MCF 10A (cell line): ENCODE data around the gene SNHG17. TPM values are rescaled to one million over a fixed set of nuclear protein-coding genes. Genes with fewer than 3 reads are reported as not detected.
"Not testable (repeated sequence)": the region's sequence is repeated elsewhere in the genome, so short reads cannot be mapped to it uniquely, and the experiment has no call there.

Experiments
- BruUV-seq: library from RNA; stranded (reverse); fragments of 400-500 nt; replicated peaks from 2 replicates; lab custom pipeline; 2021; lab: Mats Ljungman, UMichigan
- CTCF ChIA-PET: fragments of 300-600 bp; sonication (Branson Sonifier 250); formaldehyde crosslinking; extraction: SDS; loops from one replicate; lab custom pipeline; 2021; ENCODE audit warnings: antibody characterized with exemption, inconsistent platforms; lab: Yijun Ruan, JAX
- POLR2A ChIA-PET: fragments of 300-600, 350-650 bp; sonication (Branson Sonifier 250); formaldehyde crosslinking; extraction: SDS; loops from one replicate; lab custom pipeline; 2020; ENCODE audit warnings: antibody characterized with exemption, inconsistent platforms; lab: Yijun Ruan, JAX
- DNase-seq: peaks from one replicate; pipeline ENCODE4 v3.0.0-alpha.2; 2018; ENCODE audit not compliant: unreplicated experiment
- H3K27ac Mint-ChIP-seq: one replicate; pipeline ENCODE4 v1.8.0; 2022; ENCODE audit warnings: mild to moderate bottlenecking, low read depth, mixed read lengths; ENCODE audit not compliant: unreplicated experiment
- H3K27me3 Mint-ChIP-seq: one replicate; pipeline ENCODE4 v1.8.0; 2022; ENCODE audit warnings: mixed read lengths; ENCODE audit not compliant: insufficient read depth, unreplicated experiment
- H3K36me3 Mint-ChIP-seq: one replicate; pipeline ENCODE4 v1.8.0; 2022; ENCODE audit warnings: mild to moderate bottlenecking, moderate library complexity, mixed read lengths; ENCODE audit not compliant: insufficient read depth, unreplicated experiment
- H3K4me1 Mint-ChIP-seq: one replicate; pipeline ENCODE4 v1.8.0; 2022; ENCODE audit warnings: mixed read lengths; ENCODE audit not compliant: insufficient read depth, unreplicated experiment
- H3K4me3 Mint-ChIP-seq: one replicate; pipeline ENCODE4 v1.8.0; 2022; ENCODE audit warnings: mild to moderate bottlenecking, moderate library complexity, mixed read lengths; ENCODE audit not compliant: unreplicated experiment
- H3K9me3 Mint-ChIP-seq: one replicate; pipeline ENCODE4 v1.8.0; 2022; ENCODE audit warnings: mixed read lengths; ENCODE audit not compliant: unreplicated experiment
- intact Hi-C: fragments of 100-400 bp; cut with micrococcal nuclease; formaldehyde crosslinking; loops from 2 replicates; pipeline ENCODE4 v1.14.1; 2022
- total RNA-seq: library from RNA; stranded (reverse); gene quantifications from 2 replicates; pipeline ENCODE4 v1.2.3, GENCODE V29; 2022
- TF ChIP-seq, protein P1 (sequence below): fragments of 200-600 bp; IDR thresholded peaks from one replicate; pipeline ENCODE4 v1.8.0; 2022; ENCODE audit warnings: antibody characterized with exemption, mild to moderate bottlenecking; ENCODE audit not compliant: unreplicated experiment

The SNHG17 gene
- total RNA-seq, 1 experiment from 2014 or later: 133 TPM

DNA sequence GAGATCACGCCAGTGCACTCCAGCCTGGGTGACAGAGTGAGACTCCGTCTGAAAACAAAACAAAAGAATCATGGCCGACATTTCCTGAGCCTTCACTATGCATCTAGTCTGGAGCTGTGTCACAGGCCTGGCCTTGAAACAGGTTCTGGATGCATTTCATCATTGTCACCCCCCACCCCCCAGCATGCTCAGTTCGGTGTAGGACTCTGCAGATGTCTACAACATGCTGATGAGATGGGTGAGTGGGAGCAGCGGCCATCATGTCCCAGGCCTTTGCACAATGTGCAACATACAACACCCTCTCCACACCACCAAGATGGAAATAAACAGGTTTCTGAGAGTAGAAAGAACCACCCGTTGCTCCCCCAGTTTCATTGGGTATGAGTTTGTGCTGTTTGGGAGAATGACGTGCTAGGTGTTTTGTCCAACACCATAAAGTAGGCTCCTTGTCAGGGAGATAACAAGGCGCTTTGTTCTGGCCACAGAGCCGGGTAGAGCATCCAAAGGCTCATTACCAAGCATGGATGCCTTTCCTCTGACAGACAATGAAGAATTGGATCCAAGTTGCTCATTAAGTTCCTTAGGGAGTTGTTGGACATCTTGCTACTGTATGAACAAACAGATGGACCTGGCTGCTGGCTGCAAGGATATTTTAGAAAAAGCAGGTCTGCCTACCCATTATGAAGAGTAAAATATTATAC is 22.1 kb downstream of the SNHG17 start:
- DNase-seq: no peak
- H3K4me1 Mint-ChIP-seq: no peaks in the 10 kb centered on the region
- H3K36me3 Mint-ChIP-seq: peaks cover 42% of the 10 kb centered on the region
- no peaks in the 10 kb centered on the region for H3K9me3 Mint-ChIP-seq
- TF ChIP-seq, protein P1, sequence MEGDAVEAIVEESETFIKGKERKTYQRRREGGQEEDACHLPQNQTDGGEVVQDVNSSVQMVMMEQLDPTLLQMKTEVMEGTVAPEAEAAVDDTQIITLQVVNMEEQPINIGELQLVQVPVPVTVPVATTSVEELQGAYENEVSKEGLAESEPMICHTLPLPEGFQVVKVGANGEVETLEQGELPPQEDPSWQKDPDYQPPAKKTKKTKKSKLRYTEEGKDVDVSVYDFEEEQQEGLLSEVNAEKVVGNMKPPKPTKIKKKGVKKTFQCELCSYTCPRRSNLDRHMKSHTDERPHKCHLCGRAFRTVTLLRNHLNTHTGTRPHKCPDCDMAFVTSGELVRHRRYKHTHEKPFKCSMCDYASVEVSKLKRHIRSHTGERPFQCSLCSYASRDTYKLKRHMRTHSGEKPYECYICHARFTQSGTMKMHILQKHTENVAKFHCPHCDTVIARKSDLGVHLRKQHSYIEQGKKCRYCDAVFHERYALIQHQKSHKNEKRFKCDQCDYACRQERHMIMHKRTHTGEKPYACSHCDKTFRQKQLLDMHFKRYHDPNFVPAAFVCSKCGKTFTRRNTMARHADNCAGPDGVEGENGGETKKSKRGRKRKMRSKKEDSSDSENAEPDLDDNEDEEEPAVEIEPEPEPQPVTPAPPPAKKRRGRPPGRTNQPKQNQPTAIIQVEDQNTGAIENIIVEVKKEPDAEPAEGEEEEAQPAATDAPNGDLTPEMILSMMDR: no peak
- ChIA-PET CTCF (interaction anchor here (0.8 to 1.2 kb wide), 4 partner anchors 16 to 192 kb away, joined by 3 to 4 read pairs (median 4); partner anchors contain the start of gene SNHG17), POLR2A (interaction anchor here (0.6 kb wide), 1 partner anchor 855 kb away, joined by 4 read pairs; no protein-coding TSS in a partner anchor)
- no TSS peak for BruUV-seq
- no peaks in the 10 kb centered on the region for H3K27me3 Mint-ChIP-seq
- intact Hi-C loops: no loop called here
- no peak overlapping the region for H3K4me3 Mint-ChIP-seq
- H3K27ac Mint-ChIP-seq: no peak overlapping the region

DNA sequence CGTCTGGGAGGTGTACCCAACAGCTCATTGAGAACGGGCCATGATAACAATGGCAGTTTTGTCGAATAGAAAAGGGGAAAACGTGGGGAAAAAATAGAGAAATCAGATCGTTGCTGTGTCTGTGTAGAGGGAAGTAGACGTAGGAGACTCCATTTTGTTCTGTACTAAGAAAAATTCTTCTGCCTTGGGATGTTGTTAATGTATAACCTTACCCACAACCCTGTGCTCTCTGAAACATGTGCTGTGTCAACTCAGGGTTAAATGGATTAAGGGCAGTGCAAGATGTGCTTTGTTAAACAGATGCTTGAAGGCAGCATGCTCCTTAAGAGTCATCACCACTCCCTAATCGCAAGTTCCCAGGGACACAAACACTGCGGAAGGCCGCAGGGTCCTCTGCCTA is 27.3 kb downstream of the SNHG17 start:
- CTCF ChIA-PET: interaction anchor here (0.6 to 3.2 kb wide), 29 partner anchors 9 to 596 kb away, joined by 3 to 25 read pairs (median 5); partner anchors contain the start of gene SNHG17
- H3K4me3 Mint-ChIP-seq, H3K9me3 Mint-ChIP-seq, H3K27ac Mint-ChIP-seq, H3K27me3 Mint-ChIP-seq, DNase-seq, H3K4me1 Mint-ChIP-seq, BruUV-seq: not testable (repeated sequence)
- intact Hi-C loops: loop anchor here (1.0 to 5.0 kb wide), 4 partner anchors 69 to 846 kb away; no protein-coding TSS in a partner anchor
- POLR2A ChIA-PET: interaction anchor here (0.9 to 1.1 kb wide), 3 partner anchors 10 to 69 kb away, joined by 3 to 6 read pairs (median 5); partner anchors contain the start of gene SNHG17
- H3K36me3 Mint-ChIP-seq: peaks cover 14% of the 10 kb centered on the region

DNA sequence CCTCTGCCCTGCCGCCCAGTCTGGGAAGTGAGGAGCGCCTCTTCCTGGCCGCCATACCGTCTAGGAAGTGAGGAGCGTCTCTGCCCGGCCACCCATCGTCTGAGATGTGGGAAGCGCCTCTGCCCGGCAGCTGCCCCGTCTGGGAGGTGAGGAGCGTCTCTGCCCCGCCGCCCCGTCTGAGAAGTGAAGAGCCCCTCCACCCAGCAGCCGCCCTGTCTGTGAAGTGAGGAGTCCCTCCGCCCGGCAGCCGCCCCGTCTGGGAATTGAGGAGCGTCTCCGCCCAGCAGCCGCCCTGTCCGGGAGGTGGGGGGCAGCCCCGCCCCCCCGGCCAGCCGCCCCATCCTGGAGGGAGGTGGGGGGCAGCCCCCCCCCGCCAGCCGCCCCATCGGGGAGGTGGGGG is 27.8 kb downstream of the SNHG17 start:
- ChIA-PET CTCF (interaction anchor here (0.6 to 3.2 kb wide), 12 partner anchors 8 to 596 kb away, joined by 3 to 25 read pairs (median 3); partner anchors contain the start of gene SNHG17), POLR2A (no interaction called here)
- intact Hi-C loops: loop anchor here (5.0 kb wide), 1 partner anchor 845 kb away; no protein-coding TSS in a partner anchor
- no TSS peak for BruUV-seq
- DNase-seq: no peak
- Mint-ChIP-seq H3K4me1 (no peaks in the 10 kb centered on the region), H3K9me3 (no peaks in the 10 kb centered on the region), H3K27ac (no peak overlapping the region), H3K4me3 (no peak overlapping the region), H3K27me3 (no peaks in the 10 kb centered on the region), H3K36me3 (peaks cover 9% of the 10 kb centered on the region)
- TF ChIP-seq, protein P1: no peak

DNA sequence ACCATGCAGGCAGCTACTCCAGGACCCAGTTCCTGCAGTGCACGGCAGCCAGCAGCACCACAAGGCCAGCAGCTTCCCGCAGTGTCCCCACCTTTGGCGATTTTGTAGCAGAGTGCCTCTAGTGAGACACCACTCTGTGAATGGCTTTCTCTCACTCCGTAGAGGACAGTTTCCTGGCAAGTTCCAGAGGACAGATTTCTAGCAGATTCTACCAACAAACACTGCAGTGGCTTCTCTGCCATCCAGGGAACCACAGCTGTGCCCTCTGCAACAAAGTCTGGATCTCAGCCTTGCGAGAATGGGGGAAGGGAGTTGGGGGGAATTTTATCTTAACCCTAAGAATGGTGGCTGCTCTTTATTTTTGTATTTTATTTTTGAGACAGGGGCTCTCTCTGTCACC is 28.7 kb downstream of the SNHG17 start:
- intact Hi-C loops: loop anchor here (5.0 kb wide), 1 partner anchor 844 kb away; no protein-coding TSS in a partner anchor
- CTCF ChIA-PET: interaction anchor here (0.7 to 2.7 kb wide), 9 partner anchors 12 to 348 kb away, joined by 3 to 10 read pairs (median 5); no protein-coding TSS in a partner anchor
- no peaks in the 10 kb centered on the region for H3K9me3 Mint-ChIP-seq
- POLR2A ChIA-PET: no interaction called here
- BruUV-seq: no TSS peak
- no peak overlapping the region for H3K27ac Mint-ChIP-seq
- H3K27me3 Mint-ChIP-seq: no peaks in the 10 kb centered on the region
- no peak overlapping the region for H3K4me3 Mint-ChIP-seq
- no peaks in the 10 kb centered on the region for H3K4me1 Mint-ChIP-seq
- TF ChIP-seq, protein P1: no peak
- no peak for DNase-seq
- peaks cover 6% of the 10 kb centered on the region for H3K36me3 Mint-ChIP-seq
